Liver (tissue), 9 donors: ENCODE measurements around the gene UGCG. TPM values are rescaled to one million over a fixed set of nuclear protein-coding genes. Genes with fewer than 3 reads are reported as not detected.

ENCODE experiments used
- DNase-seq: peaks from one replicate; pipeline ENCODE4 v3.0.0-alpha.2; 2017; ENCODE audit warnings: low spot score
- H3K27ac ChIP-seq, 2 donors: one replicate each; pipeline ENCODE4 v1.7.0; 2013; ENCODE audit warnings: inconsistent platforms in 2 of 2, low read length in 2 of 2, control low read depth in 1 of 2, low read depth in 1 of 2, mild to moderate bottlenecking in 1 of 2
- H3K27me3 ChIP-seq, 4 donors: one replicate each; pipeline versions ENCODE4 v1.6.1 to v1.7.0; 2013; ENCODE audit warnings: low read length in 3 of 4, inconsistent platforms in 1 of 4, mild to moderate bottlenecking in 1 of 4, moderate library complexity in 1 of 4; ENCODE audit not compliant: control insufficient read depth in 4 of 4, insufficient read depth in 4 of 4
- H3K36me3 ChIP-seq, 4 donors: one replicate each; pipeline versions ENCODE4 v1.6.1 to v1.7.0; 2013; ENCODE audit warnings: low read length in 3 of 4, mild to moderate bottlenecking in 3 of 4, low read depth in 1 of 4, moderate library complexity in 1 of 4; ENCODE audit not compliant: control insufficient read depth in 4 of 4, insufficient read depth in 3 of 4
- H3K4me1 ChIP-seq, 4 donors: one replicate each; pipeline versions ENCODE4 v1.6.1 to v1.7.0; 2013; ENCODE audit warnings: low read length in 3 of 4, mild to moderate bottlenecking in 3 of 4, moderate library complexity in 1 of 4; ENCODE audit not compliant: control insufficient read depth in 4 of 4, insufficient read depth in 4 of 4
- H3K4me3 ChIP-seq, 3 donors: one replicate each; pipeline versions ENCODE4 v1.6.1 to v1.7.0; 2013; ENCODE audit warnings: low read length in 3 of 3, control low read depth in 1 of 3, low read depth in 1 of 3, mild to moderate bottlenecking in 1 of 3
- H3K9ac ChIP-seq, 2 donors: one replicate each; pipeline ENCODE4 v1.7.0; 2013; ENCODE audit warnings: low read length in 2 of 2, mild to moderate bottlenecking in 2 of 2, moderate library complexity in 2 of 2, control low read depth in 1 of 2, low read depth in 1 of 2
- H3K9me3 ChIP-seq, 4 donors: one replicate each; pipeline versions ENCODE4 v1.6.1 to v1.7.0; 2013; ENCODE audit warnings: low read length in 3 of 4; ENCODE audit not compliant: control insufficient read depth in 4 of 4
- EGR1 ChIP-seq, 2 donors: IDR thresholded peaks; 2 replicates each; pipeline ENCODE4 v1.6.1; 2016 to 2018; ENCODE audit warnings: antibody characterized with exemption in 2 of 2, low read depth in 2 of 2
- FOXA1 ChIP-seq: IDR thresholded peaks from 2 replicates; pipeline ENCODE4 v1.6.1; 2016; ENCODE audit warnings: antibody characterized with exemption
- RXRA ChIP-seq, 2 donors: IDR thresholded peaks; 2 replicates each; pipeline ENCODE4 v1.6.1; 2017 to 2018; ENCODE audit warnings: antibody characterized with exemption in 2 of 2, mild to moderate bottlenecking in 1 of 2
- TAF1 ChIP-seq: conservative IDR thresholded peaks from 2 replicates; pipeline ENCODE4 v1.6.1; 2016; ENCODE audit warnings: antibody characterized with exemption, mild to moderate bottlenecking
- WGBS: extraction: QIAGEN DNeasy Blood & Tissue Kit; methylation state at CpG from one replicate; pipeline ENCODE4 v1.1.7; 2013; 5-methylcytosine and 5-hydroxymethylcytosine counted together
- polyA plus RNA-seq, 2 donors: library from polyadenylated mRNA; stranded (reverse) in 1 of 2; unstranded in 1 of 2; fragments of 200-250 nt in 1 of 2; fragments of >200 nt in 1 of 2; fragmentation: Nextera tagmentation in 1 of 2; extraction: Ambion mirVana in 1 of 2; gene quantifications; one replicate each; pipeline versions ENCODE4 v1.2.1 to v1.2.3, GENCODE V29; 2013 to 2015
- total RNA-seq, 2 donors: library from RNA; depleted of rRNA; stranded (reverse); fragments of >200 nt; gene quantifications; one replicate each; pipeline ENCODE4 v1.2.3, GENCODE V29; 2014
- TF ChIP-seq, protein P1 (sequence below): IDR thresholded peaks from 2 replicates; pipeline ENCODE4 v1.6.1; 2016; ENCODE audit warnings: antibody characterized with exemption, mild to moderate bottlenecking
- TF ChIP-seq, protein P2 (sequence below): IDR thresholded peaks from 2 replicates; pipeline ENCODE4 v1.6.1; 2016; ENCODE audit warnings: antibody characterized with exemption
- donor health status: healthy.
- donor health status: healthy.
- donor health status: healthy.
- donor health status: healthy.
- donor health status: healthy.

UGCG gene
- total and polyA plus RNA-seq, 4 donors: 5.2 to 44.2 (median 12.0) TPM

DNA sequence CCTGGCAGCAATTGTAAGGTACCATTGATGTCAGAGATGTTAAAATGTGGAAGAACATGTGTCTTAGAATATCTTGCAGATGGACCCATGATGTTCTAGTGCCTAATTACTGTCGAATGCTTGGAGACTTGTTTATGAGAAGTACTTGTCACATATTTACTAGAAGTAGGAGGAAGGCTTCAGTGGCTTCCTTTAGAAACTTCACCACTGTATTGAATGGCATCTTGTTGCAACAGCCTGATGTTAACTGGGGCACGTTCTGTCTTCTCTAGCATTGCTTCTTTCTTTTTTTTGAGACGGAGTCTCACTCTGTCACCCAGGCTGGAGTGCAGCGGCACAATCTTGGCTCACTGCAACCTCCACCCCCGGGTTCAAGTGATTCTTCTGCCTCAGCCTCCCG is 16.5 kb downstream of the UGCG start:
- no peak for DNase-seq
- Histone ChIP-seq H3K9ac (no peak overlapping the region), H3K27me3 (no peaks in the 10 kb centered on the region), H3K36me3 (no peaks in the 10 kb centered on the region), H3K27ac (no peak overlapping the region), H3K4me3 (no peak overlapping the region), H3K4me1 (peaks cover 11 to 48% (median 26%) of the 10 kb centered on the region in 4 donors), H3K9me3 (no peaks in the 10 kb centered on the region)
- no peak for TF ChIP-seq RXRA (IDR thresholded peaks at IDR 0.05)
- no peak for TF ChIP-seq FOXA1
- TF ChIP-seq, protein P1, sequence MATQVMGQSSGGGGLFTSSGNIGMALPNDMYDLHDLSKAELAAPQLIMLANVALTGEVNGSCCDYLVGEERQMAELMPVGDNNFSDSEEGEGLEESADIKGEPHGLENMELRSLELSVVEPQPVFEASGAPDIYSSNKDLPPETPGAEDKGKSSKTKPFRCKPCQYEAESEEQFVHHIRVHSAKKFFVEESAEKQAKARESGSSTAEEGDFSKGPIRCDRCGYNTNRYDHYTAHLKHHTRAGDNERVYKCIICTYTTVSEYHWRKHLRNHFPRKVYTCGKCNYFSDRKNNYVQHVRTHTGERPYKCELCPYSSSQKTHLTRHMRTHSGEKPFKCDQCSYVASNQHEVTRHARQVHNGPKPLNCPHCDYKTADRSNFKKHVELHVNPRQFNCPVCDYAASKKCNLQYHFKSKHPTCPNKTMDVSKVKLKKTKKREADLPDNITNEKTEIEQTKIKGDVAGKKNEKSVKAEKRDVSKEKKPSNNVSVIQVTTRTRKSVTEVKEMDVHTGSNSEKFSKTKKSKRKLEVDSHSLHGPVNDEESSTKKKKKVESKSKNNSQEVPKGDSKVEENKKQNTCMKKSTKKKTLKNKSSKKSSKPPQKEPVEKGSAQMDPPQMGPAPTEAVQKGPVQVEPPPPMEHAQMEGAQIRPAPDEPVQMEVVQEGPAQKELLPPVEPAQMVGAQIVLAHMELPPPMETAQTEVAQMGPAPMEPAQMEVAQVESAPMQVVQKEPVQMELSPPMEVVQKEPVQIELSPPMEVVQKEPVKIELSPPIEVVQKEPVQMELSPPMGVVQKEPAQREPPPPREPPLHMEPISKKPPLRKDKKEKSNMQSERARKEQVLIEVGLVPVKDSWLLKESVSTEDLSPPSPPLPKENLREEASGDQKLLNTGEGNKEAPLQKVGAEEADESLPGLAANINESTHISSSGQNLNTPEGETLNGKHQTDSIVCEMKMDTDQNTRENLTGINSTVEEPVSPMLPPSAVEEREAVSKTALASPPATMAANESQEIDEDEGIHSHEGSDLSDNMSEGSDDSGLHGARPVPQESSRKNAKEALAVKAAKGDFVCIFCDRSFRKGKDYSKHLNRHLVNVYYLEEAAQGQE: no peak
- WGBS: 82% methylated on average over 6 of the region's 6 CpGs

DNA sequence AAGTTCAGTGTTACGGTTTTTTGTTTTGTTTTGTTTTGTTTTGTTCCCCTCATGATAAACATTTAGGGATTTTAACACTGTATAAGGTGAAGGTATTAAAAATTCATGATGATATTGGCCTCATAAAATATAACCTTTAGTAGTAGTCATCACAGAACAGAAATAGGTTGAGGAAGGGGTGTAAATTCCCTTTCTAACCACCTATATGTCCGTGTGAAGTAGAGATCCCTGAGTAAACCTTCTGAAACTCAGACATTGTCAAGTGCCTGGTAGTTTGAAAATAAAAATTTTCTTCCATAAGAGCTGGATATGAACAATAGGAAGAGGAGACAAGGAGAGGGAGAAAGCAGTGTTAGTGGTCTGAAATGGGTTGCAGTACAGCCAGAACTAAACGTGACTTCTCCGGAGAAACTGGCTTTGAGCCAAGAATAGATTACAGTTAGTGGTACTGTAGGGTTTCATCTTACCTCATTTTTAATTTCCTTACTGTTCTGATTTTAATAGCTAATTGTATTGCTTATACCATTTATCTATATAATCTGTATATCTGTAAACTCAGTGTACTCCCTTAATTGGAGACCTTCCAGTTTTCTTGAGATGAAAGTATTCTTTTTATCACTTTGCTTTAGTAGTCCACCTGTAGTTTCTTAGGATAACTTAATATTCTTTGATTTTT is 18.3 kb downstream of the UGCG start:
- 41% methylated on average over 4 of the region's 4 CpGs for WGBS
- no peak overlapping the region for H3K27ac ChIP-seq
- peaks cover 0 to 3% (median 0%) of the 10 kb centered on the region in 4 donors for H3K36me3 ChIP-seq
- H3K27me3 ChIP-seq: no peaks in the 10 kb centered on the region
- TF ChIP-seq, protein P2, sequence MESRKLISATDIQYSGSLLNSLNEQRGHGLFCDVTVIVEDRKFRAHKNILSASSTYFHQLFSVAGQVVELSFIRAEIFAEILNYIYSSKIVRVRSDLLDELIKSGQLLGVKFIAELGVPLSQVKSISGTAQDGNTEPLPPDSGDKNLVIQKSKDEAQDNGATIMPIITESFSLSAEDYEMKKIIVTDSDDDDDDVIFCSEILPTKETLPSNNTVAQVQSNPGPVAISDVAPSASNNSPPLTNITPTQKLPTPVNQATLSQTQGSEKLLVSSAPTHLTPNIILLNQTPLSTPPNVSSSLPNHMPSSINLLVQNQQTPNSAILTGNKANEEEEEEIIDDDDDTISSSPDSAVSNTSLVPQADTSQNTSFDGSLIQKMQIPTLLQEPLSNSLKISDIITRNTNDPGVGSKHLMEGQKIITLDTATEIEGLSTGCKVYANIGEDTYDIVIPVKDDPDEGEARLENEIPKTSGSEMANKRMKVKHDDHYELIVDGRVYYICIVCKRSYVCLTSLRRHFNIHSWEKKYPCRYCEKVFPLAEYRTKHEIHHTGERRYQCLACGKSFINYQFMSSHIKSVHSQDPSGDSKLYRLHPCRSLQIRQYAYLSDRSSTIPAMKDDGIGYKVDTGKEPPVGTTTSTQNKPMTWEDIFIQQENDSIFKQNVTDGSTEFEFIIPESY: no peak
- TF ChIP-seq EGR1 (IDR thresholded peaks at IDR 0.05; ENCODE audit: low read depth in 2 of 2): no peak
- no peak overlapping the region for H3K4me3 ChIP-seq
- no peaks in the 10 kb centered on the region for H3K9me3 ChIP-seq
- peaks cover 9 to 43% (median 26%) of the 10 kb centered on the region in 4 donors for H3K4me1 ChIP-seq
- DNase-seq: no peak
- H3K9ac ChIP-seq: no peak overlapping the region

DNA sequence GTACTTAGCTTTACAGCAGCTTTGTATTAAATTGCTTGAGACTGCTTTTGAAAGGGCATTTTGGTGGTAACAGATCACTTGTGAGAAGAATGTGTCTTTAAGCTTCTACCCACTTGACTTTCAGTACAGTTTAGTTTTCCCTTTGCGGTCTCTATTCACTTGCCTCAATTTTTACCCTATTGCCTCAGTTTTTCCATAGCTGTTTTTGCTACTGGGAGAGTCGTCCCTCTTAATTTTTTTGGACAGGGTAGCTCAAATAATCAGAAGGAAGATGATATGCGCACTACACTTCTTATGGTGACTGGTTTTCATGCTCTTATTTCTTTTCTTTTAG is 18.8 kb downstream of the UGCG start:
- no peak overlapping the region for H3K4me3 ChIP-seq
- H3K27me3 ChIP-seq: no peaks in the 10 kb centered on the region
- H3K36me3 ChIP-seq: peaks cover 0 to 3% (median 0%) of the 10 kb centered on the region in 4 donors
- DNase-seq: no peak
- no peak overlapping the region for H3K27ac ChIP-seq
- H3K4me1 ChIP-seq: peaks cover 9 to 43% (median 25%) of the 10 kb centered on the region in 4 donors
- TF ChIP-seq TAF1: no peak
- H3K9ac ChIP-seq: no peak overlapping the region
- WGBS: 93% methylated on average over 3 of the region's 3 CpGs
- no peaks in the 10 kb centered on the region for H3K9me3 ChIP-seq

DNA sequence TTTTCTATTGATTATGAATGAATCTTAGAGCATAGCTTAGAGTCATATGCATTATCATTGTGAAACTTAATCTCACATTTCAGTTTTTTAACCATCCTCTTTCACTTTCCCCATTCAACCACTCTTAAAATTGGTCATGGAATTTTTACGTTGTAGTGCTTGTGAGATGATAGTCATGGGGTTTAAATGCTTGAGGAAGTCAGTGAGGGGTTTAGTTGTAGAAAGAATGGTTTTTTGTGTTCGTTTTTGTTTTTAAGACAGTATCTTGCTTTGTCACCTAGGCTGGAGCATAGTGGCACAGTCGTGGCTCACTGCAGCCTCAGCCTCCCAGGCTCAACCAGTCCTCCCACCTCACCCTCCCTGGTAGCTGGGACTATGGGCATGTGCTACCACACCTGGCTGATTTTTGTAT is 19.6 kb downstream of the UGCG start:
- TF ChIP-seq FOXA1 (no peak), RXRA (IDR thresholded peaks at IDR 0.05) (no peak)
- Histone ChIP-seq H3K36me3 (peaks cover 0 to 5% (median 2%) of the 10 kb centered on the region in 4 donors), H3K4me1 (peaks cover 9 to 43% (median 24%) of the 10 kb centered on the region in 4 donors), H3K27me3 (no peaks in the 10 kb centered on the region), H3K9me3 (no peaks in the 10 kb centered on the region), H3K9ac (no peak overlapping the region), H3K27ac (peak overlapping the region; percentile 34 to 50), H3K4me3 (no peak overlapping the region)
- DNase-seq: no peak
- WGBS: 71% methylated on average over 3 of the region's 3 CpGs
